ENCODE data around the gene MED13L. TPM values are rescaled to one million over a fixed set of nuclear protein-coding genes. Genes with fewer than 3 reads are reported as not detected.

The MED13L gene
- total RNA-seq, 2 experiments from 2014 or later, result 39.5 to 41.8 TPM

- H3K4me1 Mint-ChIP-seq (ENCODE audit: low read depth), result peaks cover 13% of the 10 kb centered on the region
- H3K27ac Mint-ChIP-seq, result no peak overlapping the region
- no peaks in the 10 kb centered on the region for H3K36me3 Mint-ChIP-seq (ENCODE audit: low read depth)
- no peaks in the 10 kb centered on the region for H3K9me3 Mint-ChIP-seq
- ATAC-seq (no peak), DNase-seq (no peak)
- intact Hi-C loops (cut with micrococcal nuclease), result no loop called here
- ChIA-PET POLR2A (no interaction called here), CTCF (no interaction called here)
- no peak for TF ChIP-seq CTCF (IDR thresholded peaks at IDR 0.05)
- H3K4me3 Mint-ChIP-seq, result no peak overlapping the region
- H3K27me3 Mint-ChIP-seq, result no peaks in the 10 kb centered on the region
Measured at GRCh38 chr12:116280595-116281290, 3.2 kb upstream of the MED13L start.

GRCh38 chr12:116278667-116279066 is 1.2 kb upstream of the MED13L start:
- CTCF ChIA-PET, result interaction anchor here (0.8 to 1.2 kb wide), 5 partner anchors 16 to 409 kb away, joined by 3 to 4 read pairs (median 3); no protein-coding TSS in a partner anchor
- ATAC-seq (no peak), DNase-seq (no peak)
- Mint-ChIP-seq H3K4me1 (ENCODE audit: low read depth) (peaks cover 30% of the 10 kb centered on the region), H3K36me3 (ENCODE audit: low read depth) (no peaks in the 10 kb centered on the region), H3K9me3 (no peaks in the 10 kb centered on the region), H3K27me3 (no peaks in the 10 kb centered on the region), H3K27ac (peak overlapping the region; percentile 83), H3K4me3 (peak overlapping the region; percentile 74)
- POLR2A ChIA-PET, result interaction anchor here (0.7 to 1.2 kb wide), 3 partner anchors 14 to 100 kb away, joined by 3 to 4 read pairs (median 3); no protein-coding TSS in a partner anchor
- intact Hi-C loops (cut with micrococcal nuclease), result loop anchor here (10.0 kb wide), 1 partner anchor 316 kb away; no protein-coding TSS in a partner anchor
- TF ChIP-seq CTCF (IDR thresholded peaks at IDR 0.05), result no peak

GRCh38 chr12:116278279-116278626 is 760 bp upstream of the MED13L start:
- intact Hi-C loops (cut with micrococcal nuclease), result loop anchor here (10.0 kb wide), 1 partner anchor 317 kb away; no protein-coding TSS in a partner anchor
- ChIA-PET POLR2A (interaction anchor here (0.7 to 1.2 kb wide), 3 partner anchors 13 to 100 kb away, joined by 3 to 4 read pairs (median 3); no protein-coding TSS in a partner anchor), CTCF (interaction anchor here (0.8 to 1.2 kb wide), 5 partner anchors 16 to 409 kb away, joined by 3 to 4 read pairs (median 3); no protein-coding TSS in a partner anchor)
- Mint-ChIP-seq H3K27me3 (no peaks in the 10 kb centered on the region), H3K36me3 (ENCODE audit: low read depth) (no peaks in the 10 kb centered on the region), H3K27ac (peak overlapping the region; percentile 83), H3K4me3 (peak overlapping the region; percentile 74), H3K9me3 (no peaks in the 10 kb centered on the region), H3K4me1 (ENCODE audit: low read depth) (peaks cover 34% of the 10 kb centered on the region)
- no peak for DNase-seq
- TF ChIP-seq CTCF (IDR thresholded peaks at IDR 0.05), result no peak
- no peak for ATAC-seq

GRCh38 chr12:116276652-116277466 is 634 bp downstream of the MED13L start:
- peaks cover 29% of the 10 kb centered on the region for H3K4me1 Mint-ChIP-seq (ENCODE audit: low read depth)
- H3K27me3 Mint-ChIP-seq, result no peaks in the 10 kb centered on the region
- POLR2A ChIA-PET, result interaction anchor here (0.6 to 1.2 kb wide), 5 partner anchors 13 to 231 kb away, joined by 3 to 5 read pairs (median 3); no protein-coding TSS in a partner anchor
- H3K4me3 Mint-ChIP-seq, result peak overlapping the region; percentile 82
- ATAC-seq (peak; percentile 46), DNase-seq (peak; percentile 76)
- peak overlapping the region; percentile 88 for H3K27ac Mint-ChIP-seq
- no peaks in the 10 kb centered on the region for H3K36me3 Mint-ChIP-seq (ENCODE audit: low read depth)
- H3K9me3 Mint-ChIP-seq, result no peaks in the 10 kb centered on the region
- CTCF ChIA-PET, result interaction anchor here (1.0 to 1.9 kb wide), 4 partner anchors 14 to 432 kb away, joined by 3 to 9 read pairs (median 5); no protein-coding TSS in a partner anchor
- intact Hi-C loops (cut with micrococcal nuclease), result loop anchor here (10.0 kb wide), 1 partner anchor 318 kb away; no protein-coding TSS in a partner anchor
- TF ChIP-seq CTCF (IDR thresholded peaks at IDR 0.05), result no peak

Data from activated CD8-positive, alpha-beta T cell treated with anti-CD3 and anti-CD28 coated beads for 36 hours (primary cell).